PC-3 (cell line): ENCODE results near the gene DCDC2B. TPM values are rescaled to one million over a fixed set of nuclear protein-coding genes. Genes with fewer than 3 reads are reported as not detected.

ENCODE experiments used
- ATAC-seq: fragments of 200-7000 bp; cut with Tn5 transposase; 2 replicates; pipeline ENCODE4 v1.9.1; 2020; ENCODE audit warnings: mild to moderate bottlenecking, moderate library complexity
- BruUV-seq: library from RNA; stranded (reverse); fragments of 400-500 nt; replicated peaks from 2 replicates; lab custom pipeline; 2021; lab: Mats Ljungman, UMichigan
- CTCF ChIA-PET: fragments of 300-600 bp; sonication (Branson Sonifier 250); formaldehyde crosslinking; loops from one replicate; lab custom pipeline; 2022; ENCODE audit warnings: antibody characterized with exemption; lab: Charles Lee
- POLR2A ChIA-PET: fragments of 300-600 bp; sonication (Branson Sonifier 250); formaldehyde crosslinking; loops from one replicate; lab custom pipeline; 2022; ENCODE audit warnings: antibody characterized with exemption; ENCODE audit not compliant: unreplicated experiment; lab: Charles Lee
- DNase-seq: peaks from one replicate; pipeline ENCODE4 v3.0.0-alpha.2; 2015
- H2AFZ ChIP-seq: fragments of 300-600 bp; sonication (generic); 2 replicates; pipeline ENCODE4 v1.6.0; 2016; ENCODE audit warnings: antibody characterized with exemption, low read length
- H3F3A ChIP-seq: fragments of 300-600 bp; sonication (generic); one replicate; pipeline ENCODE4 v1.6.0; 2017; ENCODE audit warnings: antibody characterized with exemption, low read length, control low read depth, mild to moderate bottlenecking; ENCODE audit not compliant: unreplicated experiment
- H3K27ac ChIP-seq: fragments of 300-600 bp; sonication (generic); 2 replicates; pipeline ENCODE4 v1.5.1; 2016; ENCODE audit warnings: mild to moderate bottlenecking, low read length
- H3K27me3 ChIP-seq: fragments of 300-600 bp; sonication (generic); 2 replicates; pipeline ENCODE4 v1.6.1; 2016; ENCODE audit warnings: low read length, mixed read lengths
- H3K36me3 ChIP-seq: fragments of 300-600 bp; sonication (generic); 2 replicates; pipeline ENCODE4 v1.6.1; 2016; ENCODE audit warnings: low read depth, mixed run types, low read length, mixed read lengths
- H3K4me1 ChIP-seq: fragments of 300-600 bp; sonication (generic); 2 replicates; pipeline ENCODE4 v1.5.1; 2016; ENCODE audit warnings: low read length; ENCODE audit not compliant: insufficient read depth
- H3K4me2 ChIP-seq: fragments of 300-600 bp; sonication (generic); 2 replicates; pipeline ENCODE4 v1.6.0; 2016; ENCODE audit warnings: low read length
- H3K4me3 ChIP-seq: fragments of 300-600 bp; sonication (generic); 2 replicates; pipeline ENCODE4 v1.5.1; 2016; ENCODE audit warnings: mild to moderate bottlenecking, low read length, mixed read lengths
- H3K79me2 ChIP-seq: fragments of 300-600 bp; sonication (generic); 2 replicates; pipeline ENCODE4 v1.6.1; 2017; ENCODE audit warnings: low read length, mixed read lengths
- H3K9ac ChIP-seq: fragments of 300-600 bp; sonication (generic); 2 replicates; pipeline ENCODE4 v1.6.0; 2016; ENCODE audit warnings: mild to moderate bottlenecking, low read length
- H3K9me2 ChIP-seq: fragments of 300-600 bp; sonication (generic); replicated peaks from 2 replicates; pipeline ENCODE4 v1.6.1; 2016; ENCODE audit warnings: mixed run types, low read length, mixed read lengths
- H3K9me3 ChIP-seq: fragments of 300-600 bp; sonication (generic); 2 replicates; pipeline ENCODE4 v1.6.1; 2016; ENCODE audit warnings: low read length, mixed read lengths
- H4K20me1 ChIP-seq: fragments of 300-600 bp; sonication (generic); 2 replicates; pipeline ENCODE4 v1.6.1; 2016; ENCODE audit warnings: low read length, mixed read lengths
- EZH2 ChIP-seq: fragments of 300-600 bp; sonication (generic); IDR thresholded peaks from one replicate; pipeline ENCODE4 v1.6.1; 2017; ENCODE audit warnings: antibody characterized with exemption, mild to moderate bottlenecking, low read length; ENCODE audit not compliant: unreplicated experiment
- EZH2phosphoT487 ChIP-seq: fragments of 300-600 bp; sonication (generic); IDR thresholded peaks from 2 replicates; pipeline ENCODE4 v1.6.1; 2018; ENCODE audit warnings: mild to moderate bottlenecking, antibody characterized with exemption, low read length, borderline replicate concordance
- intact Hi-C: fragments of 100-400 bp; cut with micrococcal nuclease; formaldehyde crosslinking; loops from 2 replicates; pipeline ENCODE4 v1.9.0; 2023
- total RNA-seq: library from RNA; depleted of rRNA; stranded (reverse); fragments of >200 nt; gene quantifications from 2 replicates; pipeline ENCODE4 v1.2.3, GENCODE V29; 2014
- TF ChIP-seq, protein P1 (sequence below): fragments of 300-600 bp; sonication (generic); conservative IDR thresholded peaks from 2 replicates; pipeline ENCODE4 v1.5.1; 2017; ENCODE audit warnings: antibody characterized with exemption, low read depth, mild to moderate bottlenecking, low read length

Gene DCDC2B
- total RNA-seq, 1 experiment from 2014 or later, result not detected

DNA sequence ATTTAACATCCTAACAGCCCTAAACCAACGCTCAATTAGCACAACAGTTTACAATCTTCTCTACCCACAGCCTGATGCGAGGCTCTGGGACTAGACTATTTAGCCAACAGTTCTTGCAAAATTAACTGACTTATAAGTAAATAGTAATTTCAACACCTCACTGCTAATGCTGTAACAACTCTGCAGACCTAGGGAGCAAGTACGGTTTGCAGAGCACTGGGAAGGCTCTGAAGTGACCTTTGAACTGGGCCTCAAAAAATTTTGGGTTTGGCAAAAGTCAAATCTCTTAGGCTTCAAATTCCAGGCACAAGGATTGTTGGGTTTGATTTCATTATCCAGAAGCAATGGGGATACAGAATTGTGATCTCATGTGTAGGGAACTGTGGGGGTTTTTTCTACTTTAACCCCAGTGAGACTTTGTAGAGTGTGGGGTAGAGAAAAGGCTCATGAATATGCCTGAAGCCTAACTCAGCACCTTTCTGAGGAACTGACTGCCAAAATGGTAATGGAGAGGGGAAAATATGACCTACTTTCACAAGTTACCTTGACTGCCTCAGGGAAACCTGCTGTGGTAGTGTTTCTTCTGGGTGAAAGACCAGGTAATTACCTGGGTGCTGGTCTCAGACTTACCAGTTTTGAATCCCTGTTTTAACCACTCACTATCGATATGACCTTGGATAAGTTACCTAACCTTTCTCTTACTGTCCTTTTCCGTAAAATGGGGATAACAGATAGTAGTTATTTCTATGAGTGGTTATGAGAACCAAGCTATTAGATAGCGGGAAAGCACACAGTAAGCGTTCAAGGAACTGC, 30.3 kb upstream of the DCDC2B start:
- peaks cover 12% of the 10 kb centered on the region; the same call in 1 of the 2 replicates for H4K20me1 ChIP-seq
- DNase-seq, result no peak
- H3K36me3 ChIP-seq, result peaks cover 20% of the 10 kb centered on the region; the same call in 1 of the 2 replicates
- intact Hi-C loops, result no loop called here
- H3K4me1 ChIP-seq, result peaks cover 18% of the 10 kb centered on the region
- POLR2A ChIA-PET, result interaction anchor here (0.6 kb wide), 2 partner anchors 32 to 70 kb away, joined by 7 to 11 read pairs; no protein-coding TSS in a partner anchor
- H3K79me2 ChIP-seq, result peaks cover 36% of the 10 kb centered on the region
- ATAC-seq, result no peak
- peak overlapping the region; percentile 95 for H3K9ac ChIP-seq
- H3K27ac ChIP-seq, result peak overlapping the region; percentile 83
- H2AFZ ChIP-seq, result peak overlapping the region; percentile 81
- H3K9me3 ChIP-seq, result no peaks in the 10 kb centered on the region
- BruUV-seq, result TSS peak; percentile 81
- TF ChIP-seq EZH2phosphoT487, result no peak
- TF ChIP-seq, protein P1, sequence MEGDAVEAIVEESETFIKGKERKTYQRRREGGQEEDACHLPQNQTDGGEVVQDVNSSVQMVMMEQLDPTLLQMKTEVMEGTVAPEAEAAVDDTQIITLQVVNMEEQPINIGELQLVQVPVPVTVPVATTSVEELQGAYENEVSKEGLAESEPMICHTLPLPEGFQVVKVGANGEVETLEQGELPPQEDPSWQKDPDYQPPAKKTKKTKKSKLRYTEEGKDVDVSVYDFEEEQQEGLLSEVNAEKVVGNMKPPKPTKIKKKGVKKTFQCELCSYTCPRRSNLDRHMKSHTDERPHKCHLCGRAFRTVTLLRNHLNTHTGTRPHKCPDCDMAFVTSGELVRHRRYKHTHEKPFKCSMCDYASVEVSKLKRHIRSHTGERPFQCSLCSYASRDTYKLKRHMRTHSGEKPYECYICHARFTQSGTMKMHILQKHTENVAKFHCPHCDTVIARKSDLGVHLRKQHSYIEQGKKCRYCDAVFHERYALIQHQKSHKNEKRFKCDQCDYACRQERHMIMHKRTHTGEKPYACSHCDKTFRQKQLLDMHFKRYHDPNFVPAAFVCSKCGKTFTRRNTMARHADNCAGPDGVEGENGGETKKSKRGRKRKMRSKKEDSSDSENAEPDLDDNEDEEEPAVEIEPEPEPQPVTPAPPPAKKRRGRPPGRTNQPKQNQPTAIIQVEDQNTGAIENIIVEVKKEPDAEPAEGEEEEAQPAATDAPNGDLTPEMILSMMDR, result no peak
- TF ChIP-seq EZH2, result no peak
- no peaks in the 10 kb centered on the region for H3K9me2 ChIP-seq
- CTCF ChIA-PET, result no interaction called here
- H3K27me3 ChIP-seq, result no peaks in the 10 kb centered on the region
- peak overlapping the region; percentile 95; the same call in 1 of the 2 replicates for H3K4me3 ChIP-seq
- no peaks in the 10 kb centered on the region for H3F3A ChIP-seq
- H3K4me2 ChIP-seq, result peak overlapping the region; percentile 86

DNA sequence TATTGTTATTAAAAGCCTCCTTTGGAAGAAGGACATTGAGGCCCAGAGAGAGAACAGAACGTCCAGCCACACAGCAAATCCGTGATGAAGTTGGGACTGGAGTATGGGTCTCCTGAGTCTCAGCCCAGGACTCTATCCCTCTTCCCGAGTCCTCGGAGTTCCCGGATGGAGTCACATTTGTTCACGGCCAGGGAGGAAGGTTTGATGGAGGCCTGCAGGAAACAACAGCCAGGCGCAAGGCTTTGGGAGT, 29.8 kb upstream of the DCDC2B start:
- no peaks in the 10 kb centered on the region for H3K27me3 ChIP-seq
- no peaks in the 10 kb centered on the region for H3K9me3 ChIP-seq
- peak overlapping the region; percentile 95 for H3K9ac ChIP-seq
- no peaks in the 10 kb centered on the region for H3K9me2 ChIP-seq
- H3K4me3 ChIP-seq, result peak overlapping the region; percentile 95; the same call in 1 of the 2 replicates
- BruUV-seq, result no TSS peak
- POLR2A ChIA-PET, result interaction anchor here (0.6 kb wide), 2 partner anchors 31 to 69 kb away, joined by 7 to 11 read pairs; no protein-coding TSS in a partner anchor
- H3K4me2 ChIP-seq, result peak overlapping the region; percentile 86
- intact Hi-C loops, result no loop called here
- H3K27ac ChIP-seq, result peak overlapping the region; percentile 83
- CTCF ChIA-PET, result no interaction called here
- H3K79me2 ChIP-seq, result peaks cover 41% of the 10 kb centered on the region
- H2AFZ ChIP-seq, result peak overlapping the region; percentile 81
- no peaks in the 10 kb centered on the region for H3F3A ChIP-seq
- H4K20me1 ChIP-seq, result peaks cover 12% of the 10 kb centered on the region; the same call in 1 of the 2 replicates
- TF ChIP-seq, protein P1, result no peak
- TF ChIP-seq EZH2, result no peak
- no peak for TF ChIP-seq EZH2phosphoT487
- DNase-seq (no peak), ATAC-seq (peak; percentile 2; the same call in 1 of the 2 replicates)
- peaks cover 18% of the 10 kb centered on the region for H3K4me1 ChIP-seq
- peaks cover 20% of the 10 kb centered on the region for H3K36me3 ChIP-seq
